Esophagus squamous epithelium (tissue), 4 donors: ENCODE results near the gene FAM20C.

Source experiments
- POLR2A ChIP-seq, 4 donors: fragments of 450-650 bp; IDR thresholded peaks; one replicate each; pipeline ENCODE4 v1.6.1; 2017; ENCODE audit warnings: antibody characterized with exemption in 4 of 4, mild to moderate bottlenecking in 4 of 4, moderate library complexity in 3 of 4
- TF ChIP-seq, protein P1 (sequence below), 6 experiments: fragments of 450-650 bp in 4 of 6; fragments of 200-600 bp in 2 of 6; sonication (generic) in 2 of 6; IDR thresholded peaks; one replicate each; pipeline ENCODE4 v1.5.1; 2016 to 2019; ENCODE audit warnings: antibody characterized with exemption in 6 of 6, mild to moderate bottlenecking in 4 of 6, moderate library complexity in 4 of 6

DNA sequence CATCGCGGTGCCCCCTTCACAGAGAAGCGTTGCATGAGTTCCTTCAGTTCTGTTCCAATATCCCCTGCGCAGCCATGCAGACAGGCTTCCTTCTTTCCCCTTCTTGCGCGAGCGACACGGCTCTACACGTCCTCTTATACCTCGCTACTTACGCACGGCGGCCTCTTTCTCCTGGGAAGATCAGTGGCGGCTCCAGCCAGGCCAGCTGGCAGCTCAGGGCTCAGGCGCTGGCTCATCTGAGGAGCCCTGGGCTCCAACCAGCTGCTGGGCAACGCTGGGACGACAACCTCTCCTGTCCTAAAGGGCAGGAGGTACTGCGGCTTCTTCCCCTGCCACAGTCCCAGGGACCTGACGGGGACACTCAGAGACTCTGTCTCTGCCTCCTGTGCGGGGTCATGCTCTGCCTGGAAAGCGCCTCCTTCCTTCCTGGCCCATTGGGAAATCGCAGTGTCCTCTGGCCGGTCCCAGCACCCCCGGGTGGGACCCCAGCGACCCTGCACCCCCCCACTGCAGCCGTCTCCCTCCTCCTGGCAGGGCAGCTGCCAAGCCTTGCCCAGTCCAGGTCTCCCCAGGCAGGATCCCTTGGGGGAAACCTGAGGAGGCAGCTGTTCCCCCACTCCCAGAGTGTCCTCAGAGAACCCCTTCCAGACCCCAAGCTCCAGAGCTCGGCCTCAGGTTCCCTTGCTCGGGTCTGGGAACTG, 5.0 kb upstream of the FAM20C start:
- TF ChIP-seq, protein P1, sequence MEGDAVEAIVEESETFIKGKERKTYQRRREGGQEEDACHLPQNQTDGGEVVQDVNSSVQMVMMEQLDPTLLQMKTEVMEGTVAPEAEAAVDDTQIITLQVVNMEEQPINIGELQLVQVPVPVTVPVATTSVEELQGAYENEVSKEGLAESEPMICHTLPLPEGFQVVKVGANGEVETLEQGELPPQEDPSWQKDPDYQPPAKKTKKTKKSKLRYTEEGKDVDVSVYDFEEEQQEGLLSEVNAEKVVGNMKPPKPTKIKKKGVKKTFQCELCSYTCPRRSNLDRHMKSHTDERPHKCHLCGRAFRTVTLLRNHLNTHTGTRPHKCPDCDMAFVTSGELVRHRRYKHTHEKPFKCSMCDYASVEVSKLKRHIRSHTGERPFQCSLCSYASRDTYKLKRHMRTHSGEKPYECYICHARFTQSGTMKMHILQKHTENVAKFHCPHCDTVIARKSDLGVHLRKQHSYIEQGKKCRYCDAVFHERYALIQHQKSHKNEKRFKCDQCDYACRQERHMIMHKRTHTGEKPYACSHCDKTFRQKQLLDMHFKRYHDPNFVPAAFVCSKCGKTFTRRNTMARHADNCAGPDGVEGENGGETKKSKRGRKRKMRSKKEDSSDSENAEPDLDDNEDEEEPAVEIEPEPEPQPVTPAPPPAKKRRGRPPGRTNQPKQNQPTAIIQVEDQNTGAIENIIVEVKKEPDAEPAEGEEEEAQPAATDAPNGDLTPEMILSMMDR (IDR thresholded peaks at IDR 0.05), result no peak
- no peak for TF ChIP-seq POLR2A (IDR thresholded peaks at IDR 0.05)
